DLD1 (cell line): ENCODE measurements around the gene ORM1.

Source experiments
- in situ Hi-C: cut with HindIII; loops from 2 replicates; pipeline ENCODE4 v1.10.0; 2017; ENCODE audit warnings: low sequenced_read_pairs

Gene ORM1

GRCh38 chr9:114359801-114360200 is 36.9 kb downstream of the ORM1 start:
- in situ Hi-C loops, result no loop called here

DNA sequence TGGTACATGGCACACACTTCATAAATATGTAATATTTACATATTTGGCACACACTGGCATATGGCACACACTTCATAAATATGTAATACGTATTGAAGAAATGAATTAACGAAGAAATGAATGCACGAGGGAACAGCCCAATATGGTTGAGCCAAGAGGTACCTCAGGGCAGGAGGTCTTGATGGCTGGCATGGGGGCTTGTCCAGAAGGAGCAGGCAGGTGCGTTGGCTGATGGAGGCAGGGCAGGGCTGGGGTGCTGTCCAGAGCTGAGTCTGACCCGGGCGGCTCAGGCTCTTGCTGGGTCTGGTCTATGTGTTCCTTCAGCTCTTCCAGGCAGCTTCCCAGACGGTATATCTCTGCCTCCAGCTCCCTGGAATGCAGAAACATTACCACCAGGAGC is 38.6 kb downstream of the ORM1 start:
- in situ Hi-C loops, result no loop called here

DNA sequence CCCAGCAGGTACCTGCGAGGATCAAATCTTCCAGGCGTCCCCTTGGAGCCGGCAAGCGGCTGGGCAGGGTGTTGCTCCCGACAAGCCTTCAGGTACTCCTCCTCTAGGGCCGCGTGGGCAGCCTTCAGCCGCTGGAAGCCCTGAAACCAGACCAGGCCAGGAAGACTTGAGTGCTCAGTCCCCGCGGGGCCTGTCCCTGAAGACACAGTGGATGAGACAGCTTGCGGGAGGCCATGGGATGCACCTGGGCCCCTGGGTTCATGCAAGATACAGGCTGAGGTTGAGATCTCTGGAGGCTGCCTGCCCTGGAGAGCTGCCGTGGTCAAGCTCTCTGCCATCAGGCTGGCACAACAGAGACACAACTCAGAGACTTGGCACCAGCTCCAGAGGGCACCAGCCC is 39.5 kb downstream of the ORM1 start:
- in situ Hi-C loops, result no loop called here

DNA sequence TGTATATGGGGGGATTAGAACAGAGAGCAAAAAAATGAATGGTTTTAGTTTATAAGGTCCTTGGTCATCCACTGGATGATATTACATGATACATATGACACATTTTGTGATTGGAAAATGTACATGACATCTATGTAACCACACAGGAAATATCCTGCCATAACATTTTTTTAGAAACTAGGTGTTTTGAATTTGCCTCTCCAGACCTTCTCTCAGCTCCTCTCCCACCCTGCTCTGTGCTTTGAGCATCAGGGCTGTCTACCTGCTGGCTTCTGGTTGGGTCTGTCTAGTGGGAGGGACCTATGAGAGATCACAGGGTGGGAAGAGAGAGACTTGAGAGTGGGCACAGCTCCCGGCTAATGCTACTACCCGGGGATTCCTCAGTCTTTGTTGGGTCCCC is 40.5 kb downstream of the ORM1 start:
- in situ Hi-C loops, result no loop called here

- in situ Hi-C loops, result no loop called here
These were observed 41.5 kb downstream of the ORM1 start for GRCh38 chr9:114364134-114365041.

GRCh38 chr9:114365194-114365593 is 42.3 kb downstream of the ORM1 start:
- in situ Hi-C loops, result no loop called here

DNA sequence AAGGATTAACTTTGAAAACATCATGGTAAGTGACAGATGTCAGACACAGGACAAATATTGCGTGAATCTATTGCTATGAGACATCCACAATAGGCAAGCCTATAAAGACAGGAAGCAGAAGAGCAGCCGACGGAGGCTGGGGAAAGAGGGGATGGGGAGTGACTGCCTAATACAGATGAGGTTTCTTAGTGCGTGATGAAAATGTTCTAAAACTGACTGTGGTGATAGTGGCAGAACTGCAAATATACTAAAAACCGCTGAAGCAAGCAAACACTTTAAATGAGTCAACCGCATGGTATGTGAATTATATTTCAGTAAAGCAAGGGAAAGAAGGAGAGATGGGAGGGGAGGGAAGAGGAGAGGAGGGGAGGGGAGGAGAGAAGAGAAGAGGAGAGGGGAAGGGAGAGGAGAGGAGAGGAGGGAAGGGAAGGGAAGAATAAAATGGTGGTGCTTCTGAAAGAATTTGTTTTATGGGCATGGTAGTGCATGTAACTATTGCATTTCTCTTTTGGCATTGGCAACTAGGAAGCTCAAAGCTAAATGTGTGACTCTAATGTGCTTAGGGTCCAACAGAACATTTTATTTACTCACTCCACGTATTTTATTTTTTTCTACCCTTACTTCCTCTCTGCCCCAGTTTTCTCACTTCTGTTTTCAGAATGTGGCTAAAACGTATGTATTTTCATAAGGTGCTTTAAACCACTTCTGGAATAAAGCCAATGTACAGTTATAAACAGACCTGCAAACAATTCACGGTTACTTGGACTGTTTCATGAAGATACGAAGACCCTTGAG is 43.6 kb downstream of the ORM1 start:
- in situ Hi-C loops, result no loop called here

- in situ Hi-C loops, result no loop called here
These were observed 44.5 kb downstream of the ORM1 start for GRCh38 chr9:114367366-114367765.

- in situ Hi-C loops, result no loop called here
These were observed 45.1 kb downstream of the ORM1 start for GRCh38 chr9:114367772-114368569.

- in situ Hi-C loops, result no loop called here
These were observed 46.6 kb downstream of the ORM1 start for GRCh38 chr9:114369216-114370130.

- in situ Hi-C loops, result no loop called here
These were observed 47.5 kb downstream of the ORM1 start for GRCh38 chr9:114370251-114370967.

DNA sequence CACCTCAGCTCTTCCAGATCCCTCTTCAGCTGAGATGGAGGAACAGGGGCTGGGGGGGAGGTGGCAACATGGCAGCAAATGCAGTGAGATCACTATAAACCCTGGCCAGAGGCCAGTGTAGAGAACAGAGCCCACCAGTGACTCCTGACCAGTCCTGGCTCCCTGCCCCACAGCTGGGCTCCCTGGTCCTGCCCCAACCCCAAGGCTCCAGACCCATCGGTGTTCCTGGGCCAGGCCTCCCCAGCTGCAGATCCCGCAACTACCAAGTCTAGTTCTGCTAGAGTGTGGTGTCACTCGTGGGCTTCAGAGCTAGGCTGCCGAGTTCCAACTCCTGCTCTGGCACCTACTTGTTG is 48.0 kb downstream of the ORM1 start:
- in situ Hi-C loops, result no loop called here

GRCh38 chr9:114371343-114371944 is 48.5 kb downstream of the ORM1 start:
- in situ Hi-C loops, result no loop called here

DNA sequence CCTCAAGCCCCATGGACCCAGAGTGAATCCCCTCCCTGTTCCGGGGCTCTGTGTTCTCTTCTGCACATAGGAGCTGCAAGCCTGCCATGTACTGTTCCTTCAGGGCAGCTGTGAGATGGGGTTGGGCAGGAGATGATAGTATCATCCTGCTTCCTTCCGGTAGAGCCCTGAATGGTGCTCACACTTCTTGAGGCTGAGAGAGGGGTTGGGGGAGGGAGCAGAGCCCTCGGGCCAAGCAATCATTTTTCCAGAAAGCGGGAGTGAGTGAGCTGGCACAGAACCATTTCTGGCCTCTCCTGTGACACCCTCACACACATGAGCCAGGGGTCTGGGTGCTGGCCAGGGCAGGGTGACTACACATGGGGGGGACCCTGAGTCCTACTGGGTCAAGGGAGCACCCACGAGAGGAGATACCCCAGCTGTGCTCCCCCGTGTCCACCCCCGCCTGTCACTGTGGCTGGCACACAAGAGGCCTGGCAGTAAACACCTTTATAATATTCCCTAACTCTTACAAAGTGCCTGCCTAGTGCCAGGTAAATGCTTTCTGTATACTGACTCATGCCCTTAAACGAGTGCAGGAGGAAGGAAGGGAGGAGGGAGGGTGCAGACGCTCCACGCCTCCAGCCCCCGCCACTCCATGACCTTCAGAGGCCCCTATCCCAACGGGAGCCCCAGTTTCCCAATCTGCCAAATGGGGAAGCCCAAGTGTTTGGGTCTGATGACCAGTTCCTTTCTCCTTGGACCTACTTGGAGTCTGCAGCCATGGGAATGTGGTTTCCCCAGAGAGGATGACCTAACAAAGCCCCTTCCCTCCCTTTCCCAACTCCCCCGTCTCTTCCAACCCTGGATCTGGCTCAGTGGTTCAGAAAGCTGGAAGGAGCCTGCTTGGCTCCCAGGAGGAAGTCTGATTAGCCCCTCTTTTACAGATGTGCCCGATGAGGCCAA is 49.3 kb downstream of the ORM1 start:
- in situ Hi-C loops, result no loop called here

DNA sequence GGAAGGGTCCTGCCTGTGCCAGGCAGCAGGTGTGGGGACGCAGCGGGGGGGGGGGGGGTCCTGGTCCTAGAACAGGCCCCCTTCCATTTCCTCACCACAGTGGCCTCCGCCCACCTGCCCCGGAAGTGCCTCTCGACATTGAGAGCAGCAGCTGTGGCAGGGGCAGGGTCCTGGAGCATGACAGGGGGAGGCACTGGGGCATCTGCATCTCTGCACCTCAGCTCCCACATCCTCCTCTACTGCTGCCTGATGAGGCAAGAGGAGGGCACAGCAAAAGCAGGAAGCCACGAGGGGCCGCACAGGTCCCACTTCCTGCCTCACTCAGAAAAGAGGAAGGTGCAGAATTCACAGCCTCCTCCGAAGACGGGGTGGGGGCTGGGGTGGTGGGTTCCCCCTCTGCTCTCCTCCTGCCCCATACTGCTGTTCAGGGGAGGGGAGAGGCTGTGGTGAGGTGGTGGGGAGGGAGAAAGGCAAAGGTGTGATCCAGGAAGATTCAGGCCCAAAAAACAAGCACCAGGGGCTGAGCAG is 50.1 kb downstream of the ORM1 start:
- in situ Hi-C loops, result no loop called here

- in situ Hi-C loops, result no loop called here
These were observed 51.2 kb downstream of the ORM1 start for GRCh38 chr9:114373960-114374730.

DNA sequence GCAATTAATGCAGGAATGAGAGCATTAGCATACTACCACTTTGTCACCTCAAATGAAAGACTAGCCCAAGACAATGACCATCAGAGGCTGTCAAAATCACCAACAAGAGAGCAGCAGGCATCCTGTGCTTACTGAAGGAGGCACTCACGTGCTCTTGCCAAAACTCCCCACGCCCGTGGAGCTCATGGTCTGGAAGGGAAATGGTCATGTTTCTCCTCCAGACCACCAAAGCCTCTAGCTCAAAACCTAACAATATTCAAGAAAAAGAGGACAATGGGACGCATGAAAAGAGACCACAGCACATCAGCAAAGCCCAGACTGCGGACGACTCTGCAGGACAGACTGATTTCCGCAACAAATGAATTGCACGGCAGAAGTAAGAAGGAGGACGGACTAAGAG is 52.0 kb downstream of the ORM1 start:
- in situ Hi-C loops, result no loop called here
